ENCODE measurements around the gene YPEL3.
"Not testable (repeated sequence)": the region's sequence is repeated elsewhere in the genome, so short reads cannot be mapped to it uniquely, and the experiment has no call there.

The YPEL3 gene

GRCh38 chr16:30115238-30115637 lies 19.2 kb upstream of the YPEL3 start:
- H3K4me1 Mint-ChIP-seq: peaks cover 16% of the 10 kb centered on the region
- H3K9me3 Mint-ChIP-seq: no peaks in the 10 kb centered on the region
- peaks cover 30% of the 10 kb centered on the region for H3K36me3 Mint-ChIP-seq (ENCODE audit: low read depth)
- no peak overlapping the region for H3K4me3 Mint-ChIP-seq
- TF ChIP-seq CTCF (IDR thresholded peaks at IDR 0.05): no peak
- no peak overlapping the region for H3K27ac Mint-ChIP-seq
- H3K27me3 Mint-ChIP-seq (ENCODE audit: low read depth, poor library complexity): peaks cover 6% of the 10 kb centered on the region
- no peak for DNase-seq

DNA sequence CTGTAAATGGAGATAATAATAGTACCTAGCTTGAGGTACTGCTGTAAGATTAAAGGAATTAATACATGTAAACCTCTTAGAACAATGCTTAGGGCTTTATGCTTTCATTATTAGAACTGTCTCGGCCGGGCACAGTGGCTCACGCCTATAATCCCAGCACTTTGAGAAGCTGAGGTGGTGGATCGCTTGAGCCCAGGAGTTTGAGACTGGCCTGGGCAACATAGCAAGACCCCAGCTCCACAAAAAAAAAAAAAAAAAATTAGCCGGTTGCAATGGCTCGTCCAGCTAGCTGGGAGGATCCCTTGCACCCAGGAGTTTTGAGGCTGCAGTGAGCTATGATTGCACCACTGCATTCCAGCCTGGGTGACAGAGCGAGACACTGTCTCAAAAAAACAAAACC lies 18.8 kb upstream of the YPEL3 start:
- H3K9me3 Mint-ChIP-seq; H3K4me3 Mint-ChIP-seq; DNase-seq; H3K27me3 Mint-ChIP-seq (ENCODE audit: low read depth, poor library complexity); H3K27ac Mint-ChIP-seq: not testable (repeated sequence)
- H3K36me3 Mint-ChIP-seq (ENCODE audit: low read depth): peaks cover 26% of the 10 kb centered on the region
- peaks cover 16% of the 10 kb centered on the region for H3K4me1 Mint-ChIP-seq

DNA sequence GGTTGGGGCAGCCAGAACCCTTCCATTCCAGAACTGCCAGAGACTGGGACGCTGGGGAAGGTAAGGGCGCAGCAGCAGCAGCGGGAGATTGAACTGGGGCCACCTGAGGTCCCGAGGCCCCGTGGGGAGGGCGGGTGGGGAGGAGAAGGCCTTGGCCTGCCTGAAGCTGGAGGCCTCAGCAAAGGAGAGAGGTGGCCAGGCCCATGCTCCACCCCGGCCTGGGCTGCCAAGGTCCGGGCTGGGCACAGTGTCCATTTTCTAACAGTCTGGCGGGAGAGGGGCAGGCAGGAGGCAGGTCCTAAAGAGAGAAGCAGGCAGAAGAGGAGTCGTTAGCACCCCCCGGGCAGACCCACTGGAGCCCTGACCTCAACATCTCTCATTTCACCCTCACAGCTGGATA lies 18.4 kb upstream of the YPEL3 start:
- no peak overlapping the region for H3K27ac Mint-ChIP-seq
- no peaks in the 10 kb centered on the region for H3K9me3 Mint-ChIP-seq
- peaks cover 14% of the 10 kb centered on the region for H3K4me1 Mint-ChIP-seq
- H3K36me3 Mint-ChIP-seq (ENCODE audit: low read depth): peaks cover 22% of the 10 kb centered on the region
- no peak overlapping the region for H3K4me3 Mint-ChIP-seq
- peaks cover 6% of the 10 kb centered on the region for H3K27me3 Mint-ChIP-seq (ENCODE audit: low read depth, poor library complexity)
- TF ChIP-seq CTCF (IDR thresholded peaks at IDR 0.05): no peak
- DNase-seq: no peak

DNA sequence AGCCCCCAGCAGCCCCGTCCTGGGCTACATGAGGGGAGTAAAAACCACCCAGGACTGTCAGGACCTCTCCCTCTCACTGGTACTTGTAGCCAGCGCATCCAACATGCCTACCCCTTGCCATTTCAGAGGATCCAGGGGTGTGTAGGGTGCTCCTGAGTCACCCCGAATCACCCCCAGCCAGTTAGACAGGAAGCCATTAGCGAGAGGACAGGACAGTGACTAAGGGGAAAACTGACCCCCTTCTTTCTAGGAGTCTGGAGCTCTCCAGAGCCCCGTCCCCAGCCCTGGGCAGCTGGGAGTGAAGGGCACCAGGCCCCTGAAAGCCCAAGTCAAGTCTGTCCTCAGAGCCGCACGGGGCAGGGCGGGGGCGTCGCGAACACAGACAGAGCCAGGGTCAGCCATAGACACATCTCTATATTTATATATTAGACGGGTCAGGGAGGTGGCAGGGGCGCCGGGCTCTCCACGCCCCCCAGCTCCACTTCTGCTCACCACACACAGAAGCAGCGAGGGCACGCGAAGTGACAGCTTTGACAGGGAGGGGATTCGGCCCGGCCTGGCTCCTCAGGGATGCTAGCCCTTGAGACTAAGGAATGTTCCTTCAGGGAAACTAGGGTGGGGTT lies 17.8 kb upstream of the YPEL3 start:
- Mint-ChIP-seq H3K36me3 (ENCODE audit: low read depth) (peaks cover 17% of the 10 kb centered on the region), H3K4me3 (no peak overlapping the region), H3K4me1 (peaks cover 11% of the 10 kb centered on the region), H3K27me3 (ENCODE audit: low read depth, poor library complexity) (peaks cover 6% of the 10 kb centered on the region), H3K27ac (peak overlapping the region; percentile 45), H3K9me3 (no peaks in the 10 kb centered on the region)
- no peak for DNase-seq
- TF ChIP-seq CTCF (IDR thresholded peaks at IDR 0.05): no peak

- Mint-ChIP-seq H3K4me3 (peak within 1 kb of the TSS; percentile 13), H3K4me1 (peaks cover 11% of the 10 kb centered on the region)
- no peak for DNase-seq
Observed at GRCh38 chr16:30113031-30113710, 17.2 kb upstream of the YPEL3 start, which contains the start of gene GDPD3. TSS of gene GDPD3 (minus strand) at chr16:30113537. CDS start at chr16:30113478, 59 bp downstream.

More at GRCh38 chr16:30113031-30113710, 17.2 kb upstream of the YPEL3 start, which contains the start of gene GDPD3:
- Mint-ChIP-seq H3K36me3 (ENCODE audit: low read depth) (peaks cover 16% of the 10 kb centered on the region), H3K27ac (peak within 1 kb of the TSS; percentile 59), H3K9me3 (no peaks in the 10 kb centered on the region), H3K27me3 (ENCODE audit: low read depth, poor library complexity) (peaks cover 6% of the 10 kb centered on the region)
- peak; percentile 0 for TF ChIP-seq CTCF (IDR thresholded peaks at IDR 0.05)

Measured in nephron progenitor cell (in vitro differentiated cells).